Suprapubic skin (tissue), 3 donors: ENCODE measurements around the gene SFMBT1.

Source experiments
- POLR2A ChIP-seq, 2 donors: fragments of 450-650 bp; IDR thresholded peaks; one replicate each; pipeline ENCODE4 v1.6.1; 2017; ENCODE audit warnings: antibody characterized with exemption in 2 of 2, mild to moderate bottlenecking in 2 of 2, moderate library complexity in 2 of 2
- TF ChIP-seq, protein P1 (sequence below), 2 donors: fragments of 200-600 bp in 1 of 2; fragments of 450-650 bp in 1 of 2; sonication (generic) in 1 of 2; IDR thresholded peaks; one replicate each; pipeline ENCODE4 v1.5.1; 2016 to 2019; ENCODE audit warnings: antibody characterized with exemption in 2 of 2, mild to moderate bottlenecking in 1 of 2, moderate library complexity in 1 of 2

DNA sequence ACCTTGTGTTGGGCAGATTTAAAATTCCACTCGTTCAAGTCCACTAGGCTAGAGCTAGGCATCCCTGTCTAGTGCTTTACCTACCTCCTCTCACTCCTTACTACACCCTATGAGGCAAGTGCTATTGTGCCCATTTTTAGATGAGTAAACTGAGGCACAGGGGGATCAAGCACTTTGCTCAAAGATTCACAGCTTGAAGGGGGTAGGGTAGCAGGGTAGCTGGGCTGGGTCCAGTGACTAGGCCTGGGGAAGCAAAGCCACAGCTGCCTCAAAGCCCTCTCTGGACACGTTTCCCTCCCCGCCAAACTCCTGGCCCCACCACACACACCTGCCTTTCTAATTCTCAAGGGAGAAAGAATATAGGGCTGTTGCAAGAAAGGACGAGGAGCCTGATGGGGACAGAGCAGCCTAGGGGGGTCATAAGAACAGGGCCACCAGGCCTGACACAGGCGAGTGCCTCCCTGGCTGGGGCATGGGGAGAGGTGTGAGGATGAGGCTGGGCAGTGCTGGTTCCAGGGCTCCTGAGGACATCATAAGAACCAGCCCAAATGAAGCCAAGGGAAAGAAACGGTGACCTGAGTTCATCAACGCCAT lies 34.8 kb upstream of the SFMBT1 start:
- TF ChIP-seq, protein P1, sequence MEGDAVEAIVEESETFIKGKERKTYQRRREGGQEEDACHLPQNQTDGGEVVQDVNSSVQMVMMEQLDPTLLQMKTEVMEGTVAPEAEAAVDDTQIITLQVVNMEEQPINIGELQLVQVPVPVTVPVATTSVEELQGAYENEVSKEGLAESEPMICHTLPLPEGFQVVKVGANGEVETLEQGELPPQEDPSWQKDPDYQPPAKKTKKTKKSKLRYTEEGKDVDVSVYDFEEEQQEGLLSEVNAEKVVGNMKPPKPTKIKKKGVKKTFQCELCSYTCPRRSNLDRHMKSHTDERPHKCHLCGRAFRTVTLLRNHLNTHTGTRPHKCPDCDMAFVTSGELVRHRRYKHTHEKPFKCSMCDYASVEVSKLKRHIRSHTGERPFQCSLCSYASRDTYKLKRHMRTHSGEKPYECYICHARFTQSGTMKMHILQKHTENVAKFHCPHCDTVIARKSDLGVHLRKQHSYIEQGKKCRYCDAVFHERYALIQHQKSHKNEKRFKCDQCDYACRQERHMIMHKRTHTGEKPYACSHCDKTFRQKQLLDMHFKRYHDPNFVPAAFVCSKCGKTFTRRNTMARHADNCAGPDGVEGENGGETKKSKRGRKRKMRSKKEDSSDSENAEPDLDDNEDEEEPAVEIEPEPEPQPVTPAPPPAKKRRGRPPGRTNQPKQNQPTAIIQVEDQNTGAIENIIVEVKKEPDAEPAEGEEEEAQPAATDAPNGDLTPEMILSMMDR (IDR thresholded peaks at IDR 0.05) = no peak
- TF ChIP-seq POLR2A (IDR thresholded peaks at IDR 0.05) = no peak
